BJ (cell line): ENCODE data around the gene PACRG. TPM values are rescaled to one million over a fixed set of nuclear protein-coding genes. Genes with fewer than 3 reads are reported as not detected.

ENCODE experiments used
- CTCF ChIA-PET: fragments of 350-600 bp; formaldehyde crosslinking; extraction: SDS; loops from one replicate; lab custom pipeline; 2021; ENCODE audit warnings: antibody characterized with exemption, inconsistent platforms; lab: Yijun Ruan, JAX
- POLR2A ChIA-PET: fragments of 300-600 bp; sonication (Branson Sonifier 250); formaldehyde crosslinking; extraction: SDS; loops from one replicate; lab custom pipeline; 2021; ENCODE audit warnings: antibody characterized with exemption; lab: Charles Lee
- DNase-seq: peaks from one replicate; pipeline ENCODE4 v3.0.0-alpha.2; 2011; ENCODE audit warnings: low read depth
- H3K27me3 ChIP-seq: 2 replicates; pipeline ENCODE4 v1.6.0; 2011; ENCODE audit warnings: low read length; ENCODE audit not compliant: control insufficient read depth, insufficient read depth
- H3K36me3 ChIP-seq: 2 replicates; pipeline ENCODE4 v1.5.1; 2011; ENCODE audit warnings: low read length; ENCODE audit not compliant: control insufficient read depth, insufficient read depth
- H3K4me3 ChIP-seq: 2 replicates; pipeline ENCODE4 v1.5.1; 2011; ENCODE audit warnings: low read depth, mild to moderate bottlenecking, control low read depth, low read length
- CTCF ChIP-seq: IDR thresholded peaks from 2 replicates; pipeline ENCODE4 v1.5.1; 2011; ENCODE audit warnings: low read depth, mild to moderate bottlenecking, control low read depth, inconsistent platforms, low read length, moderate library complexity; ENCODE audit not compliant: insufficient read depth
- polyA plus RNA-seq: library from polyadenylated mRNA; depleted of rRNA; stranded (reverse); fragments of >200 nt; gene quantifications from 2 replicates; pipeline ENCODE4 v1.2.3, GENCODE V29; 2011

The PACRG gene
- polyA plus RNA-seq, 1 experiment: 0.20 TPM

DNA sequence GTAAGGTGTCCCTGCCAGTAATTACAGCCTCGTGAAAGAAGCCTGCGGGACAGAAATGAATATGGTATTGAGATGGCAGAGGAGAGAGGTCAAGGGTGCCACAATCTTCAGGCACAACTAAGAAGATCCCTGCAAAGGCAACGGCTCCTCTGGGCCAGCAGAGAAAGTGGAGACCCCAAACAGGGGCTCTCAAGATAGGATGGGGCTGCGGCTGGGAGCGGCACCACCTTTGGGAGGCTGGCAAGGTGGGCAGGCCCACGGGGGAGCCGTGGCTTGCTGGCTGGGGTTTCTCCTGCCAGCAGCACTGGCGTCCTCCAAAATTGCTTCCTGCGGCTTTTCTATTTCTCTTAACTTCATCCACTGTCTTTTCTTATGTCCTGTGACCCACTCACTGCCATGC is 503.1 kb downstream of the PACRG start:
- no peak for TF ChIP-seq CTCF
- no peak overlapping the region for H3K4me3 ChIP-seq
- POLR2A ChIA-PET: no interaction called here
- no peak for DNase-seq
- no peaks in the 10 kb centered on the region for H3K36me3 ChIP-seq
- CTCF ChIA-PET: no interaction called here
- H3K27me3 ChIP-seq: no peaks in the 10 kb centered on the region

GRCh38 chr6:163231356-163232014 is 503.7 kb downstream of the PACRG start:
- no peak for TF ChIP-seq CTCF
- ChIA-PET CTCF (no interaction called here), POLR2A (no interaction called here)
- Histone ChIP-seq H3K27me3 (no peaks in the 10 kb centered on the region), H3K4me3 (no peak overlapping the region), H3K36me3 (no peaks in the 10 kb centered on the region)
- no peak for DNase-seq

DNA sequence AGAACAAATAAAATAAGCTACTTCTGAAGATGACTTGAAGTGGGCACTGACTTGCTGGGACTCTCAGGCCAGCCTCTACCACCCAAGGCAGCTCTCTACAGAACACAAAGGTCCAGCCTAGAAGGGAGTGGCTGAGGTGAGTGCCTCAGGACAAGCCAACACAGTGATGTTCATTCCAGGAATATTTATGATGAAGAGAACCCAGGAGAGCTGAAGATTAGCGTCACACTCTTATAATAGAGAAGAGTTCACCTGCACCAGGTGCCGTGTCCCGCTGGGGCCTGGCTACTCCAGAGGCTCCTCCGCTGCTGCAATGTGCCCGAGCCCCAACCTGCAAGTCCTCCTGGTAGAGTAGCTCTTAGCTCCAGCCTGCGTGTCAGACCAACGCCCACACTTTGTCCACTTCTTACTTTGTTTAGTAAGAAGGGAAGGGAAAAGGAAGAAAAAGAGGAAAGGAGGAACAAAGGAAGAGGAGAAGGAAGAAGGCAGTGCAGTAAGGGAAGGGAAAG is 504.3 kb downstream of the PACRG start:
- ChIA-PET CTCF (no interaction called here), POLR2A (no interaction called here)
- Histone ChIP-seq H3K4me3 (no peak overlapping the region), H3K27me3 (no peaks in the 10 kb centered on the region), H3K36me3 (no peaks in the 10 kb centered on the region)
- no peak for TF ChIP-seq CTCF
- no peak for DNase-seq

DNA sequence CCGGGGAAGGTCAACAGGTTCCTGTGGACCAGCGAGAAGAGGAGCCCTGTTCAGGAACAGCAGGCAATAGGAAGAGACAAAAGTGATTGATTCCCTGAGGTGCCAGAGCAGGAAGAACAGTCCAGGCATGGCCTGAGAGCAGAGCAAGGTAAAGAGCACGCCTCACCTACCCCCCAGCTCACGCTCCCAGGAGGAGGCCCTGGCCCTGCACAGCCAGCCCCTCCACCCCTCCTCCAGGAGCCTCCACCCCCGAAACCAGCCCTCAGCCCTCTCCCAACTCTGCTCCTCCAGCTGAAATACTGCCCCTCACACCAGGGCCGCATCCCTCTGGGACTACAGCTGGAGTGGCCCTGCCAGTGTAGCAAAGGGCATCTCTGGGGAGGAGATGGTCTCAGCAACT is 504.9 kb downstream of the PACRG start:
- ChIA-PET CTCF (no interaction called here), POLR2A (no interaction called here)
- H3K27me3 ChIP-seq: no peaks in the 10 kb centered on the region
- H3K4me3 ChIP-seq: no peak overlapping the region
- H3K36me3 ChIP-seq: no peaks in the 10 kb centered on the region
- DNase-seq: no peak
- TF ChIP-seq CTCF: no peak

- ChIA-PET CTCF (no interaction called here), POLR2A (no interaction called here)
- Histone ChIP-seq H3K36me3 (no peaks in the 10 kb centered on the region), H3K27me3 (no peaks in the 10 kb centered on the region), H3K4me3 (no peak overlapping the region)
- TF ChIP-seq CTCF: no peak
- no peak for DNase-seq
Observed at GRCh38 chr6:163237110-163237509, 509.3 kb downstream of the PACRG start.
